Measurements from ENCODE around the gene PSIP1.

Gene PSIP1

GRCh38 chr9:15461601-15462000, 49.2 kb downstream of the PSIP1 start:
- no peak overlapping the region for H3K4me3 ChIP-seq (ENCODE audit: low read depth, low read length)
- TF ChIP-seq PRDM2 (tag by site-specific recombination; IDR thresholded peaks at IDR 0.05; ENCODE audit: borderline replicate concordance) (no peak), ZNF670 (tag by site-specific recombination; IDR thresholded peaks at IDR 0.05; ENCODE audit: low read depth) (no peak), OSR2 (tag by site-specific recombination; IDR thresholded peaks at IDR 0.05) (no peak), EGR2 (tag by site-specific recombination; IDR thresholded peaks at IDR 0.05; ENCODE audit: low read depth) (no peak), ZNF843 (tag by site-specific recombination; IDR thresholded peaks at IDR 0.05) (no peak), KLF10 (tag by site-specific recombination; IDR thresholded peaks at IDR 0.05) (no peak)
- POLR2A ChIA-PET: no interaction called here
- no peak overlapping the region for H3K27ac ChIP-seq (ENCODE audit: extremely low read depth, low read depth, low read length)
- peaks cover 50 to 87% of the 10 kb centered on the region in 2 experiments for H3K36me3 ChIP-seq (ENCODE audit: control insufficient read depth in 2 of 2, insufficient read depth in 1 of 2, low read length in 2 of 2)
- H3K9me3 ChIP-seq (ENCODE audit: control insufficient read depth, insufficient read depth, low read depth, low read length): no peaks in the 10 kb centered on the region
- no peaks in the 10 kb centered on the region for H3K4me1 ChIP-seq (ENCODE audit: control insufficient read depth, insufficient read depth, low read length)
- CTCF ChIA-PET: no interaction called here

DNA sequence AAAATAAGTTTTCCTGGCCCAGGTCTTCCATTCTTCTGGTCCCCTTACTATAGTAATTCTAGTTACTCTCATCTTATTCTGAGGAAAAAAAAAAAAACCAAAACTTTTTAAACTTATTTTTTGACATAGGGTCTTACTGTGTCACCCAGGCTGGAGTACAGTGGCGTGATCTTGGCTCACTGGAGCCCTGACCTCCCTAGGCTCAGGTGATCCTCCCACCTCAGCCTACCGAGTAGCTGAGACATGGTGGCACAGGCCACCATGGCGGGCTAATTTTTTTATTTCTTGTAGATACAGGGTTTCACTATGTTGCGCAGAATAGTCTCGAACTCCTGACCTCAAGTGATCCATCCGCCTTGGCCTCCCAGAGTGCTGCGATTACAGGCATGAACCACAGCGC, 49.7 kb downstream of the PSIP1 start:
- H3K4me3 ChIP-seq (ENCODE audit: low read depth, low read length): no peak overlapping the region
- H3K4me1 ChIP-seq (ENCODE audit: control insufficient read depth, insufficient read depth, low read length): no peaks in the 10 kb centered on the region
- no peak overlapping the region for H3K27ac ChIP-seq (ENCODE audit: extremely low read depth, low read depth, low read length)
- CTCF ChIA-PET: interaction anchor here (0.7 kb wide), 1 partner anchor 240 kb away, joined by 4 read pairs; no protein-coding TSS in a partner anchor
- peaks cover 50 to 86% of the 10 kb centered on the region in 2 experiments for H3K36me3 ChIP-seq (ENCODE audit: control insufficient read depth in 2 of 2, insufficient read depth in 1 of 2, low read length in 2 of 2)
- H3K9me3 ChIP-seq (ENCODE audit: control insufficient read depth, insufficient read depth, low read depth, low read length): no peaks in the 10 kb centered on the region
- no peak for TF ChIP-seq ZXDB (tag by site-specific recombination; IDR thresholded peaks at IDR 0.05)
- no peak for TF ChIP-seq ZBTB1 (tag by site-specific recombination; IDR thresholded peaks at IDR 0.05)
- no peak for TF ChIP-seq ZNF621 (tag by site-specific recombination; IDR thresholded peaks at IDR 0.05)
- no peak for TF ChIP-seq ZNF518A (tag by site-specific recombination; conservative IDR thresholded peaks at IDR 0.05; ENCODE audit: low read depth)
- no peak for TF ChIP-seq ZNF639 (tag by site-specific recombination; IDR thresholded peaks at IDR 0.05)
- TF ChIP-seq ZNF677 (tag by site-specific recombination; IDR thresholded peaks at IDR 0.05): no peak
- no peak for TF ChIP-seq ZNF791 (tag by site-specific recombination; IDR thresholded peaks at IDR 0.05)
- TF ChIP-seq SP3 (tag by site-specific recombination; IDR thresholded peaks at IDR 0.05): no peak
- no peak for TF ChIP-seq SCRT1 (tag by site-specific recombination; IDR thresholded peaks at IDR 0.05; ENCODE audit: borderline replicate concordance)
- no peak for TF ChIP-seq OSR2 (tag by site-specific recombination; IDR thresholded peaks at IDR 0.05)
- TF ChIP-seq MZF1 (tag by site-specific recombination; IDR thresholded peaks at IDR 0.05; ENCODE audit: borderline replicate concordance): no peak
- TF ChIP-seq ZNF416 (tag by site-specific recombination; IDR thresholded peaks at IDR 0.05): no peak
- TF ChIP-seq ZNF366 (tag by site-specific recombination; conservative IDR thresholded peaks at IDR 0.05): no peak
- POLR2A ChIA-PET: no interaction called here
